Heart right ventricle (tissue), 16 donors: ENCODE measurements around the gene SOBP. TPM values are rescaled to one million over a fixed set of nuclear protein-coding genes. Genes with fewer than 3 reads are reported as not detected.

Experiments
- ATAC-seq, 8 donors: fragments of 200-7000 bp; cut with Tn5 transposase; one replicate each; pipeline ENCODE4 v1.9.1; 2020; ENCODE audit warnings: mild to moderate bottlenecking in 8 of 8, moderate library complexity in 8 of 8, moderate number of reproducible peaks in 1 of 8
- DNase-seq, 2 donors: peaks; one replicate each; pipeline ENCODE4 v3.0.0-alpha.2; 2020
- H3K27ac ChIP-seq, 10 donors: fragments of 200-600 bp; sonication (generic) in 2 of 10; one replicate each; pipeline versions ENCODE4 v1.5.0 to v1.8.0; 2020 to 2022; ENCODE audit warnings: mild to moderate bottlenecking in 3 of 10
- H3K27me3 ChIP-seq, 7 donors: fragments of 200-600 bp; one replicate each; pipeline ENCODE4 v1.8.0; 2021 to 2022; ENCODE audit warnings: mild to moderate bottlenecking in 2 of 7
- H3K36me3 ChIP-seq, 9 donors: fragments of 200-600 bp; sonication (generic) in 1 of 9; one replicate each; pipeline versions ENCODE4 v1.5.0 to v1.8.0; 2020 to 2022; ENCODE audit warnings: mild to moderate bottlenecking in 2 of 9
- H3K4me1 ChIP-seq, 9 donors: fragments of 200-600 bp; sonication (generic) in 1 of 9; one replicate each; pipeline versions ENCODE4 v1.5.0 to v1.8.0; 2020 to 2022; ENCODE audit warnings: mild to moderate bottlenecking in 4 of 9
- H3K4me3 ChIP-seq, 10 donors: fragments of 200-600 bp; sonication (generic) in 2 of 10; one replicate each; pipeline versions ENCODE4 v1.5.0 to v1.8.0; 2020 to 2022; ENCODE audit warnings: mild to moderate bottlenecking in 7 of 10, moderate library complexity in 2 of 10
- H3K9me3 ChIP-seq, 11 donors: fragments of 200-600 bp in 10 of 11; sonication (generic) in 2 of 11; one replicate each; pipeline versions ENCODE4 v1.5.0 to v1.8.0; 2013 to 2022; ENCODE audit warnings: mild to moderate bottlenecking in 2 of 11, control low read depth in 1 of 11, moderate library complexity in 1 of 11
- WGBS, 2 donors: extraction: QIAGEN DNeasy Blood & Tissue Kit; methylation state at CpG; one replicate each; pipeline ENCODE4 v1.1.7; 2013; ENCODE audit warnings: inconsistent platforms in 1 of 2; 5-methylcytosine and 5-hydroxymethylcytosine counted together
- intact Hi-C, 10 donors: fragments of 100-400 bp; cut with DNase I; formaldehyde crosslinking; loops; one replicate each; pipeline versions ENCODE4 v1.11.1 to v1.14.2; 2022
- polyA plus RNA-seq, 2 donors: library from polyadenylated mRNA; stranded (reverse); fragments of 200-250 nt; gene quantifications; one replicate each; pipeline ENCODE4 v1.2.3, GENCODE V29; 2013
- total RNA-seq, 10 donors: library from RNA; stranded (reverse); fragmentation: NEBNext Ultra II Directional in 3 of 10; extraction: Animal tissue kit (Norgen Biotek cat#: 25700) in 3 of 10; gene quantifications; one replicate each; pipeline versions ENCODE4 v1.2.1 to v1.2.4, GENCODE V29; 2021 to 2023
- TF ChIP-seq, protein P1 (sequence below), 9 donors: fragments of 200-600 bp; sonication (generic) in 2 of 9; IDR thresholded peaks; one replicate each; pipeline versions ENCODE4 v1.5.0 to v1.8.0; 2021 to 2022; ENCODE audit warnings: antibody characterized with exemption in 9 of 9, mild to moderate bottlenecking in 5 of 9, moderate library complexity in 1 of 9
- donor health status: Arrhythmogenic right ventricular cardiomyopathy.
- donor health status: ischemic (EF 13 %, LVEDD 7.1; RV severe dilation, severe dysfunction).
- donor health status: healthy with polysubstance abuse.
- donor health status: DM: no; HTN: yes; CAD: no.
- donor health status: DM: no; HTN: no; CAD: no.
- donor health status: ischemic (EF 25% LVEDD 6.9; RV normal size, moderate dysfunction).
- donor health status: ischemic (EF 25% LVEDD 5.7; RV mildly dilated, moderate dysfunction).
- donor health status: healthy.
- donor health status: DM: yes; HTN: yes; CAD: no.
- donor health status: Ischemic cardiomyopathy.
- donor health status: ischemic (EF 35%, LVEDD 5.7; RV mildly dilated, moderate dysfunction).
- donor health status: nonischemic (EF 11% LVEDD 7.7; RV severe dilation, severe dysfunction).
- donor health status: DM: yes; HTN: yes; CAD: no.
- donor health status: PGD.
- donor health status: ischemic (EF 29% LVEDD 5.4; RV normal size, mild dysfunction).
- donor health status: nonischemic (EF 23%, LVEDD 6.1; RV moderate dilation, normal function).

SOBP gene
- total and polyA plus RNA-seq, 12 donors, result 5.2 to 25.3 (median 18.2) TPM

- TF ChIP-seq, protein P1, sequence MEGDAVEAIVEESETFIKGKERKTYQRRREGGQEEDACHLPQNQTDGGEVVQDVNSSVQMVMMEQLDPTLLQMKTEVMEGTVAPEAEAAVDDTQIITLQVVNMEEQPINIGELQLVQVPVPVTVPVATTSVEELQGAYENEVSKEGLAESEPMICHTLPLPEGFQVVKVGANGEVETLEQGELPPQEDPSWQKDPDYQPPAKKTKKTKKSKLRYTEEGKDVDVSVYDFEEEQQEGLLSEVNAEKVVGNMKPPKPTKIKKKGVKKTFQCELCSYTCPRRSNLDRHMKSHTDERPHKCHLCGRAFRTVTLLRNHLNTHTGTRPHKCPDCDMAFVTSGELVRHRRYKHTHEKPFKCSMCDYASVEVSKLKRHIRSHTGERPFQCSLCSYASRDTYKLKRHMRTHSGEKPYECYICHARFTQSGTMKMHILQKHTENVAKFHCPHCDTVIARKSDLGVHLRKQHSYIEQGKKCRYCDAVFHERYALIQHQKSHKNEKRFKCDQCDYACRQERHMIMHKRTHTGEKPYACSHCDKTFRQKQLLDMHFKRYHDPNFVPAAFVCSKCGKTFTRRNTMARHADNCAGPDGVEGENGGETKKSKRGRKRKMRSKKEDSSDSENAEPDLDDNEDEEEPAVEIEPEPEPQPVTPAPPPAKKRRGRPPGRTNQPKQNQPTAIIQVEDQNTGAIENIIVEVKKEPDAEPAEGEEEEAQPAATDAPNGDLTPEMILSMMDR (IDR thresholded peaks at IDR 0.05), result no peak
- Histone ChIP-seq H3K27ac (peak overlapping the region; percentile 74 to 92 (median 86)), H3K27me3 (peaks cover 0 to 68% (median 0%) of the 10 kb centered on the region in 7 donors), H3K4me1 (peaks cover 5 to 68% (median 46%) of the 10 kb centered on the region in 9 donors), H3K36me3 (no peaks in the 10 kb centered on the region), H3K4me3 (peak overlapping the region; percentile 66 to 89 (median 82)), H3K9me3 (no peaks in the 10 kb centered on the region)
- DNase-seq (peak; percentile 78 to 85), ATAC-seq (peak; percentile 50 to 70 (median 56))
- WGBS, 2 donors, result 1% methylated on average over 37 to 38 of the region's 38 CpGs
- intact Hi-C loops, result loop anchor here in 8 of 10 donors (2.0 to 10.0 kb wide), 14 partner anchors 30 to 184 kb away; partner anchors contain the start of gene PDSS2 (in 1 of the 8)
These were observed 1.3 kb downstream of the SOBP start for GRCh38 chr6:107491138-107491609.

- no peaks in the 10 kb centered on the region for H3K36me3 ChIP-seq
- H3K4me1 ChIP-seq, result peaks cover 5 to 76% (median 55%) of the 10 kb centered on the region in 9 donors
- 25 to 30% methylated on average over 14 of the region's 14 CpGs for WGBS, 2 donors
- peak overlapping the region; percentile 66 to 89 (median 82) for H3K4me3 ChIP-seq
- peak overlapping the region; percentile 74 to 92 (median 88) for H3K27ac ChIP-seq
- TF ChIP-seq, protein P1 (IDR thresholded peaks at IDR 0.05), result no peak
- H3K27me3 ChIP-seq, result peaks cover 0 to 60% (median 0%) of the 10 kb centered on the region in 7 donors
- ATAC-seq, result peak in 7 of 8 donors; percentile 16 to 55 (median 38)
- peak; percentile 55 to 59 for DNase-seq
- H3K9me3 ChIP-seq, result no peaks in the 10 kb centered on the region
- intact Hi-C loops, result loop anchor here in 8 of 10 donors (2.0 to 10.0 kb wide), 15 partner anchors 31 to 183 kb away; partner anchors contain the start of gene PDSS2 (in 1 of the 8)
These were observed 2.1 kb downstream of the SOBP start for GRCh38 chr6:107491760-107492660.

DNA sequence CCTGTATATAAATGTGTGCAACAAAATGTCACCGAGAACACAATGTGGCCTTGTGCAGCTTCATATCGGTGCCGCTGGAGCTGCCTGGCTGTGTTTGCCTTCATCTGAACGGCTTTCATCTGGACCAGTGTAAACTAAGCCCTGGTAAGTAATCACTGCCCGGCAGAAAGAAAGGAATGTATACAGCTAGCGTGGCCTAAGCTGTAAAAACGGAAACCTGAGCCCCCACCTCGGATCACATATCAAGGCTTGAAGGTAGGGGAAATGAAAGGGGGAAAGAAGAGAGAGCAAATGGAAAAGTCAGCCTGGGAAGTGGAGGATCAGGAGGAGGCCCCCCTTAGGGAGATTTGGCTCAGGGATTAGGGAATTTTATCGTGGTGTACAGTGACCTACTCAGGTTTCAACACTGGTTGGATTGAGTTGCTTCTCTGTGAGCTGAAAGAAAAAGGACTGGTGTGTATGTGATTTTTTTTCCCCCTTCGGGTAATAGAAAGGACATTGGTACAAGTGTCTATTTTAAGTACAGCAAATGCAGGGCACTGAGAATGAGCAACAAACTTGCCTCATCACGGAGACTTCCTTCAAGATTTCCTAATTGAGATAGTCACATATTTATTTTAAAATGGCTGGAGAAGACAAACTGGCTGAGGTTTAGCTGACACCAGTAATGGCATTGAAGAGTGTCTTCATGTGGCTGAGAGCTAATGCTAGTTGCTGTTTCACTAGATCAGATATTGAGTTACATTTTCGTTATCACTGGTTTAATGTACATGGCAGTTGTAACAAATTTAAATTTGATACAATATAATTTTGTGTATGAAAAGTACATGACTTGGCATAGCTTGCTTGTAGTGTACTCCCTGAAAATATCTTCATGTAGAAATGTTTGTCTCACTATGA is 3.5 kb downstream of the SOBP start:
- Histone ChIP-seq H3K4me3 (peak overlapping the region in 9 of 10 donors; percentile 66 to 89 (median 82)), H3K9me3 (no peaks in the 10 kb centered on the region), H3K27ac (peak overlapping the region; percentile 74 to 92 (median 88)), H3K4me1 (peaks cover 5 to 74% (median 63%) of the 10 kb centered on the region in 9 donors), H3K36me3 (no peaks in the 10 kb centered on the region), H3K27me3 (peaks cover 0 to 46% (median 0%) of the 10 kb centered on the region in 7 donors)
- WGBS, 2 donors, result 18 to 23% methylated on average over 12 of the region's 12 CpGs
- ATAC-seq (peak in 6 of 8 donors; percentile 7 to 34 (median 24)), DNase-seq (peak in 1 of 2 donors; percentile 16)
- intact Hi-C loops, result loop anchor here in 8 of 10 donors (2.0 to 10.0 kb wide), 14 partner anchors 36 to 181 kb away; partner anchors contain the start of gene PDSS2 (in 1 of the 8)
- TF ChIP-seq, protein P1 (IDR thresholded peaks at IDR 0.05), result no peak
